NCI-H2196 treated with DMSO at 0.1 percent for 48 hours (cell line): ENCODE data around the gene CCDC81.

Experiments
- DNase-seq: peaks from one replicate; lab custom pipeline; 2025; ENCODE audit not compliant: unreplicated experiment; lab: John Stamatoyannopoulos, UW

The CCDC81 gene

GRCh38 chr11:86463120-86463519 lies 88.4 kb downstream of the CCDC81 start:
- no peak for DNase-seq

GRCh38 chr11:86463955-86464354 lies 89.3 kb downstream of the CCDC81 start:
- no peak for DNase-seq

- no peak for DNase-seq
These were observed 90.0 kb downstream of the CCDC81 start for GRCh38 chr11:86464509-86465221.

- DNase-seq: no peak
These were observed 93.5 kb downstream of the CCDC81 start for GRCh38 chr11:86468169-86468568.

- no peak for DNase-seq
These were observed 95.1 kb downstream of the CCDC81 start for GRCh38 chr11:86469491-86470388.
